ENCODE results near the gene CXCL12. TPM values are rescaled to one million over a fixed set of nuclear protein-coding genes. Genes with fewer than 3 reads are reported as not detected.

Gene CXCL12
- total and polyA plus RNA-seq, 2 donors (not counting 3 experiments of a cell fraction or from before 2014, with no cell fraction given), result 0.35 to 1.4 TPM

DNA sequence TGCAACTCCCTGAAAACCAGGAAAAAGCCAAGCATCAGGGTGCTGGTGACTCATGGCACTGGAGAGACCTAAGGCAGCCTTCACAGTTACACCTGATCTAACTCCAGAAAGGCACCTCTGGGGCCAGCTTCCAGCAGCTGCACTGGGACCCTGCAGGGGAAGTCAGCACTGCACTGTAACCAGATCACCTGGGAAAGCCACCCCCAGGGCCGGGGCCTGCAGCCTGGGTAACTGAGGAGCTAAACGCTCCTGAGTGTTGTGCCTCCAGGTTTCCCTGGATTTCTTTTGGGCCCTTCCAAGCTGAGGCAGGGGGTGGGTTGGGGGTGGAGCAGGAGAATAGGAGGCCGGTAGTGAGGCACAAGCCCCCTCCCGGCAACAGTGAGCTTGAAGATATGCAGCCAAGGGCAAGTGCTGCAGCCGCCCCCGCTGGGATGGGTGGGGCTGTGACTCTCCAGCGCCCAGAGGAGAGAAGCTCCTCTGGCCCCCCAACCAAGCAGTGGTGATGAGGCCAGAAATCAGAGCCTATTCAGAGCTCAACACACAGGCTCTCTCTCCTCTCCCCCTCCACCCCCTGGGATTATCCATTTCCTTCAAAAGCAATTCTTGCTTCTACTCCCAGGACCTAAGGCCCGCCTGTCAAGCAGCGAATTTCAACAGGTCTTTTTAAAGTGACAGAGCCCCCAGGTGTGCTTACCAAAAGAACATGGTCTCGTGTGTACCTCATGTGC, 2.6 kb downstream of the CXCL12 start:
- ChIA-PET POLR2A (no interaction called here), CTCF (interaction anchor here (2.9 kb wide), 1 partner anchor 692 kb away, joined by 14 read pairs; no protein-coding TSS in a partner anchor)
- Histone ChIP-seq H3K4me2 (ENCODE audit: insufficient read depth, low read length) (no peak overlapping the region), H2AFZ (ENCODE audit: low read depth, low read length) (no peak overlapping the region), H3K9ac (replicated peaks; ENCODE audit: extremely low read depth, insufficient read depth, low read length) (no peak overlapping the region), H4K20me1 (replicated peaks; ENCODE audit: control insufficient read depth, extremely low read depth, insufficient read depth, low read length) (no peaks in the 10 kb centered on the region), H3K79me2 (ENCODE audit: control insufficient read depth, insufficient read depth, low read length) (no peaks in the 10 kb centered on the region), H3K4me3 (replicated peaks in 1 of 3; ENCODE audit: insufficient read depth in 1 of 3, low read depth in 1 of 3, low read length in 3 of 3) (no peak overlapping the region), H3K27me3 (ENCODE audit: control insufficient read depth in 2 of 2, insufficient read depth in 2 of 2, low read length in 2 of 2) (peaks cover 15 to 25% of the 10 kb centered on the region in 2 experiments), H3K4me1 (ENCODE audit: control insufficient read depth, extremely low read depth, insufficient read depth, low read length) (no peaks in the 10 kb centered on the region), H3K36me3 (ENCODE audit: control insufficient read depth in 2 of 2, extremely low read depth in 1 of 2, insufficient read depth in 2 of 2, low read length in 2 of 2) (no peaks in the 10 kb centered on the region), H3K9me3 (replicated peaks; ENCODE audit: control insufficient read depth, insufficient read depth, low read length) (no peaks in the 10 kb centered on the region), H3K27ac (ENCODE audit: insufficient read depth, low read depth, low read length) (no peak overlapping the region), H3K9me1 (replicated peaks; ENCODE audit: control insufficient read depth, extremely low read depth, insufficient read depth, low read length) (no peaks in the 10 kb centered on the region)
- dilution Hi-C loops (cut with MboI; ENCODE audit: extremely low pct_ligation_motif_present, low sequenced_read_pairs) (no loop called here), intact Hi-C loops (cut with micrococcal nuclease) (no loop called here)
- TF ChIP-seq JUN (IDR thresholded peaks at IDR 0.05; ENCODE audit: borderline replicate concordance, insufficient read depth, insufficient read length, low read depth) (no peak), GATA2 (IDR thresholded peaks at IDR 0.05; ENCODE audit: insufficient read depth, insufficient read length, low read depth, low read length) (no peak), POLR2A (IDR thresholded peaks at IDR 0.05; ENCODE audit: low read depth, low read length) (no peak), FOS (IDR thresholded peaks at IDR 0.05; ENCODE audit: borderline replicate concordance, insufficient read depth, low read length) (no peak)
- TF ChIP-seq, protein P1, sequence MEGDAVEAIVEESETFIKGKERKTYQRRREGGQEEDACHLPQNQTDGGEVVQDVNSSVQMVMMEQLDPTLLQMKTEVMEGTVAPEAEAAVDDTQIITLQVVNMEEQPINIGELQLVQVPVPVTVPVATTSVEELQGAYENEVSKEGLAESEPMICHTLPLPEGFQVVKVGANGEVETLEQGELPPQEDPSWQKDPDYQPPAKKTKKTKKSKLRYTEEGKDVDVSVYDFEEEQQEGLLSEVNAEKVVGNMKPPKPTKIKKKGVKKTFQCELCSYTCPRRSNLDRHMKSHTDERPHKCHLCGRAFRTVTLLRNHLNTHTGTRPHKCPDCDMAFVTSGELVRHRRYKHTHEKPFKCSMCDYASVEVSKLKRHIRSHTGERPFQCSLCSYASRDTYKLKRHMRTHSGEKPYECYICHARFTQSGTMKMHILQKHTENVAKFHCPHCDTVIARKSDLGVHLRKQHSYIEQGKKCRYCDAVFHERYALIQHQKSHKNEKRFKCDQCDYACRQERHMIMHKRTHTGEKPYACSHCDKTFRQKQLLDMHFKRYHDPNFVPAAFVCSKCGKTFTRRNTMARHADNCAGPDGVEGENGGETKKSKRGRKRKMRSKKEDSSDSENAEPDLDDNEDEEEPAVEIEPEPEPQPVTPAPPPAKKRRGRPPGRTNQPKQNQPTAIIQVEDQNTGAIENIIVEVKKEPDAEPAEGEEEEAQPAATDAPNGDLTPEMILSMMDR (IDR thresholded peaks at IDR 0.05; ENCODE audit: extremely low read depth in 1 of 2, insufficient read depth in 1 of 2, low read depth in 1 of 2, low read length in 2 of 2), result no peak
- TF ChIP-seq, protein P2, sequence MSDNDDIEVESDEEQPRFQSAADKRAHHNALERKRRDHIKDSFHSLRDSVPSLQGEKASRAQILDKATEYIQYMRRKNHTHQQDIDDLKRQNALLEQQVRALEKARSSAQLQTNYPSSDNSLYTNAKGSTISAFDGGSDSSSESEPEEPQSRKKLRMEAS (IDR thresholded peaks at IDR 0.05; ENCODE audit: insufficient read depth, insufficient read length), result no peak
- DNase-seq (ENCODE audit: low read depth, low spot score), result no peak
- BruUV-seq (replicated peaks), result no TSS peak
- no peak for FAIRE-seq

Data from endothelial cell of umbilical vein (primary cell).